GM12878 (cell line): ENCODE measurements around the gene SLC39A7. TPM values are rescaled to one million over a fixed set of nuclear protein-coding genes. Genes with fewer than 3 reads are reported as not detected.

Source experiments
- ATAC-seq: fragments of 200-7000 bp; cut with Tn5 transposase; 3 replicates; pipeline ENCODE4 v1.9.1; 2020; ENCODE audit warnings: mild to moderate bottlenecking, moderate library complexity
- BruUV-seq: library from RNA; stranded (reverse); fragments of 400-500 nt; replicated peaks from 2 replicates; lab custom pipeline; 2021; lab: Mats Ljungman, UMichigan
- CTCF ChIA-PET: fragments of 300-600 bp; sonication (Branson Sonifier 250); formaldehyde crosslinking; extraction: SDS; loops from one replicate; lab custom pipeline; 2021; ENCODE audit warnings: inconsistent platforms; lab: Yijun Ruan, JAX
- POLR2A ChIA-PET: fragments of 350-600 bp; formaldehyde crosslinking; extraction: SDS; loops from one replicate; lab custom pipeline; 2021; ENCODE audit warnings: inconsistent platforms; lab: Charles Lee
- RAD21 ChIA-PET: fragments of 300-600 bp; sonication (Branson Sonifier 250); formaldehyde crosslinking; loops from one replicate; lab custom pipeline; 2023; ENCODE audit warnings: antibody characterized with exemption; ENCODE audit not compliant: unreplicated experiment; lab: Charles Lee
- SMC1A ChIA-PET: fragments of 300-600 bp; sonication (Branson Sonifier 250); formaldehyde crosslinking; loops from one replicate; lab custom pipeline; 2023; ENCODE audit not compliant: unreplicated experiment, uncharacterized antibody; lab: Charles Lee
- DNase-seq: peaks from one replicate; pipeline ENCODE4 v3.0.0-alpha.2; 2011; ENCODE audit warnings: low read depth, low spot score
- FAIRE-seq: peaks from 3 replicates; lab custom pipeline; 2011; peaks lifted over from hg19 to GRCh38; lab: Jason Lieb, UNC
- H2AFZ ChIP-seq: 2 replicates; pipeline ENCODE4 v1.6.0; 2011; ENCODE audit warnings: low read depth, low read length, control low read depth; ENCODE audit not compliant: control insufficient read depth
- H3K27ac ChIP-seq: 2 replicates; pipeline ENCODE4 v1.5.1; 2011; ENCODE audit warnings: control low read depth; ENCODE audit not compliant: control insufficient read depth, insufficient read depth
- H3K27me3 ChIP-seq, 2 experiments: replicated peaks in 1 of 2; 2 replicates each; pipeline versions ENCODE4 v1.6.0 to v1.6.1; 2011; ENCODE audit warnings: low read length in 1 of 2; ENCODE audit not compliant: control insufficient read depth in 2 of 2, insufficient read depth in 2 of 2
- H3K36me3 ChIP-seq, 2 experiments: 2 replicates each; pipeline ENCODE4 v1.5.1; 2011; ENCODE audit warnings: low read length in 1 of 2; ENCODE audit not compliant: control insufficient read depth in 2 of 2, insufficient read depth in 2 of 2
- H3K4me1 ChIP-seq: 2 replicates; pipeline ENCODE4 v1.6.1; 2011; ENCODE audit warnings: mild to moderate bottlenecking, low read length, moderate library complexity, mixed read lengths; ENCODE audit not compliant: control insufficient read depth, insufficient read depth
- H3K4me2 ChIP-seq: 2 replicates; pipeline ENCODE4 v1.6.0; 2011; ENCODE audit warnings: control low read depth; ENCODE audit not compliant: control insufficient read depth, insufficient read depth
- H3K4me3 ChIP-seq: fragments of 200-600 bp; sonication (generic); 2 replicates; pipeline ENCODE4 v1.5.1; 2016
- H3K79me2 ChIP-seq: 2 replicates; pipeline ENCODE4 v1.6.0; 2011; ENCODE audit warnings: low read length; ENCODE audit not compliant: control insufficient read depth, insufficient read depth
- H3K9ac ChIP-seq: 2 replicates; pipeline ENCODE4 v1.8.0; 2011; ENCODE audit warnings: low read length, control low read depth, mixed read lengths; ENCODE audit not compliant: control insufficient read depth, insufficient read depth
- H3K9me3 ChIP-seq: replicated peaks from 3 replicates; pipeline ENCODE4 v1.5.1; 2011; ENCODE audit warnings: mild to moderate bottlenecking, low read length; ENCODE audit not compliant: control insufficient read depth, insufficient read depth
- H4K20me1 ChIP-seq: 2 replicates; pipeline ENCODE4 v1.6.0; 2011; ENCODE audit not compliant: control insufficient read depth, insufficient read depth
- BHLHE40 ChIP-seq, 2 experiments: fragments of 450-650 bp in 1 of 2; IDR thresholded peaks; 2 replicates each; pipeline ENCODE4 v1.6.1; 2011 to 2017; ENCODE audit warnings: low read depth in 2 of 2, borderline replicate concordance in 1 of 2, improper control_type of control experiment in 1 of 2, low read length in 1 of 2, mild to moderate bottlenecking in 1 of 2
- ESRRA ChIP-seq: IDR thresholded peaks from 2 replicates; pipeline ENCODE4 v1.6.1; 2012; ENCODE audit warnings: mild to moderate bottlenecking, low read length, improper control_type of control experiment
- NFYB ChIP-seq: IDR thresholded peaks from 2 replicates; pipeline ENCODE4 v1.6.1; 2011; ENCODE audit warnings: low read depth, mild to moderate bottlenecking, low read length, improper control_type of control experiment, moderate library complexity; ENCODE audit not compliant: insufficient read depth
- POLR2A ChIP-seq: IDR thresholded peaks from 2 replicates; pipeline ENCODE4 v1.6.1; 2011; ENCODE audit warnings: low read depth, mild to moderate bottlenecking, low read length
- WGBS: methylation state at CpG from one replicate; pipeline ENCODE4 v1.1.6; 2016; ENCODE audit warnings: low lambda C conversion rate; ENCODE audit not compliant: insufficient replicate concordance, insufficient coverage; ENCODE audit errors: missing lambda C conversion rate; 5-methylcytosine and 5-hydroxymethylcytosine counted together
- in situ Hi-C: fragments of 300-500 bp; cut with MboI; formaldehyde crosslinking; loops from 9 replicates; pipeline ENCODE4 v1.14.3; 2018; ENCODE audit warnings: mixed read lengths
- intact Hi-C: fragments of 100-400 bp; cut with micrococcal nuclease; formaldehyde crosslinking; loops from one replicate; pipeline ENCODE4 v1.14.2; 2022; ENCODE audit not compliant: unreplicated experiment
- polyA plus RNA-seq, 11 experiments: library from polyadenylated mRNA; depleted of rRNA in 4 of 11; unstranded in 6 of 11; stranded (reverse) in 5 of 11; fragments of >200 nt; fragmentation: Nextera tagmentation in 4 of 11; fragmentation: Illumina TruSeq in 1 of 11; extraction: Ambion mirVana in 4 of 11; extraction: Trizol in 1 of 11; gene quantifications; 1 replicate in 1 of 11; 2 replicates in 10 of 11; pipeline versions ENCODE4 v1.2.1 to v1.2.3, GENCODE V29; 2011 to 2016; ENCODE audit warnings: inconsistent platforms in 2 of 11, missing spikeins in 2 of 11, low read depth in 1 of 11
- total RNA-seq, 4 experiments: library from RNA; depleted of rRNA in 3 of 4; stranded (reverse); fragments of >200 nt in 3 of 4; fragmentation: Illumina TruSeq in 1 of 4; extraction: Trizol in 1 of 4; gene quantifications; 2 replicates each; pipeline versions ENCODE4 v1.2.1 to v1.2.3, GENCODE V29; 2013 to 2021
- TF ChIP-seq, protein P1 (sequence below), 3 experiments: IDR thresholded peaks in 2 of 3; conservative IDR thresholded peaks in 1 of 3; 2 replicates each; pipeline ENCODE4 v1.5.1; 2011; ENCODE audit warnings: low read depth in 3 of 3, low read length in 3 of 3, mild to moderate bottlenecking in 3 of 3, control low read depth in 2 of 3, moderate library complexity in 2 of 3, inconsistent platforms in 1 of 3, mixed read lengths in 1 of 3; ENCODE audit not compliant: control insufficient read depth in 2 of 3, insufficient read depth in 1 of 3; ENCODE audit errors: extremely low read depth in 1 of 3

Gene SLC39A7
- total and polyA plus RNA-seq, 10 of the 15 experiments (the other 5 are each of a cell fraction or from before 2014, with no cell fraction given), result 7.3 to 63.1 (median 40.6) TPM

GRCh38 chr6:33215271-33216116 lies 14.8 kb downstream of the SLC39A7 start:
- Histone ChIP-seq H4K20me1 (no peaks in the 10 kb centered on the region; the same call in 1 of the 2 replicates), H3K36me3 (no peaks in the 10 kb centered on the region), H3K27ac (no peak overlapping the region), H3K79me2 (no peaks in the 10 kb centered on the region), H3K4me3 (no peak overlapping the region), H3K9me3 (no peaks in the 10 kb centered on the region), H3K9ac (no peak overlapping the region), H3K4me1 (peaks cover 8% of the 10 kb centered on the region), H3K27me3 (peaks cover 2 to 3% of the 10 kb centered on the region in 2 experiments; a peak in 3 of 4 replicates), H3K4me2 (no peak overlapping the region), H2AFZ (no peak overlapping the region)
- ChIA-PET POLR2A (interaction anchor here (1.5 kb wide), 1 partner anchor 10 kb away, joined by 4 read pairs; the partner anchor contains the start of gene HSD17B8), RAD21 (no interaction called here), CTCF (no interaction called here), SMC1A (no interaction called here)
- BruUV-seq, result no TSS peak
- FAIRE-seq (no peak), DNase-seq (no peak), ATAC-seq (no peak; the same call in 1 of the 3 replicates)
- WGBS, result 50% methylated on average over 8 of the region's 9 CpGs
- intact Hi-C loops, result no loop called here
- in situ Hi-C loops, result no loop called here
- TF ChIP-seq BHLHE40 (IDR thresholded peaks at IDR 0.05; ENCODE audit: borderline replicate concordance in 1 of 2, low read depth in 2 of 2, low read length in 1 of 2) (no peak), POLR2A (peak; percentile 38; the same call in 1 of the 2 replicates), NFYB (no peak), ESRRA (no peak)
- TF ChIP-seq, protein P1, sequence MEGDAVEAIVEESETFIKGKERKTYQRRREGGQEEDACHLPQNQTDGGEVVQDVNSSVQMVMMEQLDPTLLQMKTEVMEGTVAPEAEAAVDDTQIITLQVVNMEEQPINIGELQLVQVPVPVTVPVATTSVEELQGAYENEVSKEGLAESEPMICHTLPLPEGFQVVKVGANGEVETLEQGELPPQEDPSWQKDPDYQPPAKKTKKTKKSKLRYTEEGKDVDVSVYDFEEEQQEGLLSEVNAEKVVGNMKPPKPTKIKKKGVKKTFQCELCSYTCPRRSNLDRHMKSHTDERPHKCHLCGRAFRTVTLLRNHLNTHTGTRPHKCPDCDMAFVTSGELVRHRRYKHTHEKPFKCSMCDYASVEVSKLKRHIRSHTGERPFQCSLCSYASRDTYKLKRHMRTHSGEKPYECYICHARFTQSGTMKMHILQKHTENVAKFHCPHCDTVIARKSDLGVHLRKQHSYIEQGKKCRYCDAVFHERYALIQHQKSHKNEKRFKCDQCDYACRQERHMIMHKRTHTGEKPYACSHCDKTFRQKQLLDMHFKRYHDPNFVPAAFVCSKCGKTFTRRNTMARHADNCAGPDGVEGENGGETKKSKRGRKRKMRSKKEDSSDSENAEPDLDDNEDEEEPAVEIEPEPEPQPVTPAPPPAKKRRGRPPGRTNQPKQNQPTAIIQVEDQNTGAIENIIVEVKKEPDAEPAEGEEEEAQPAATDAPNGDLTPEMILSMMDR (IDR thresholded peaks at IDR 0.05 in 2 of 3, conservative IDR thresholded peaks at IDR 0.05 in 1 of 3; ENCODE audit: control insufficient read depth in 2 of 3, extremely low read depth in 1 of 3, insufficient read depth in 1 of 3, low read depth in 3 of 3, low read length in 3 of 3), result no peak
